ENCODE results near the gene DNAH1.

DNA sequence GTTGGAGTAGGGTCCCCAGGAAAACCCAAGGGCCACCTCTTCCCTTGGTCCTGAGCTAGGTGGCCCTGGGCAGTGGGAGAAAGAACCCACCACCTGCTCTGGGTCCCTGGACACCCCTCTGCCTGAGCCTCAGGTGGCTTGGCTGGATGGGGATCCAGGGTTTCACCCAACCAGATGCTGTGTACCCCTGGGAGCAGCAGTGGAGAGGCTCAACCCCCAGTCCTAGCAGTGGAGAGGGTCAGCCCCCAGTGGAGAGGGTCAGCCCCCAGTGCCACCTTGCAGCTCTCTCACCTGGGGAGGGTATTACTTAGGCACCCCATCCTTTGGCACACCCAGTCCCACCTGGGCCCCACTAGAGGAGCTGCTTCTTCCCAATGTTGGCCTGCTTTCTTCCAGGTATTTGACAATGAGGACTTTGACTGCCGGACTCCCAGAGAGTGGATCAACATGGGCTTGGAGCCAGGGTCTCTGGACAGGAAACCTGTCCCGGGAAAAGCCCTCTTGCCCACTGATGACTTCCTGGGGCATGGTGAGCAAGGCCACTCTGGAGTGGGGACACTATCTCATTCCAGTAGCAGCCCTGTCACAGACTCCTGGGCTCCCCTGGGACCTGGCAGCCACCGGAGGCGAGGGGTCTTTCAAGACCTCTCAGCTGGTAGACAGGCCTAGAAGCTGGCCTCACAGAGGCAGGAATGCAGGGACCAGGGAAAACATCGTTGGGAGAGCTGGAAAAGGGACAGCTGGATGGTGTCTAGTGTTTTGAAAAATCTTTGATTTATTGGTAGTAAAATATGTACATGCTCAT, 11.6 kb downstream of the DNAH1 start:
- TF ChIP-seq, protein P1, sequence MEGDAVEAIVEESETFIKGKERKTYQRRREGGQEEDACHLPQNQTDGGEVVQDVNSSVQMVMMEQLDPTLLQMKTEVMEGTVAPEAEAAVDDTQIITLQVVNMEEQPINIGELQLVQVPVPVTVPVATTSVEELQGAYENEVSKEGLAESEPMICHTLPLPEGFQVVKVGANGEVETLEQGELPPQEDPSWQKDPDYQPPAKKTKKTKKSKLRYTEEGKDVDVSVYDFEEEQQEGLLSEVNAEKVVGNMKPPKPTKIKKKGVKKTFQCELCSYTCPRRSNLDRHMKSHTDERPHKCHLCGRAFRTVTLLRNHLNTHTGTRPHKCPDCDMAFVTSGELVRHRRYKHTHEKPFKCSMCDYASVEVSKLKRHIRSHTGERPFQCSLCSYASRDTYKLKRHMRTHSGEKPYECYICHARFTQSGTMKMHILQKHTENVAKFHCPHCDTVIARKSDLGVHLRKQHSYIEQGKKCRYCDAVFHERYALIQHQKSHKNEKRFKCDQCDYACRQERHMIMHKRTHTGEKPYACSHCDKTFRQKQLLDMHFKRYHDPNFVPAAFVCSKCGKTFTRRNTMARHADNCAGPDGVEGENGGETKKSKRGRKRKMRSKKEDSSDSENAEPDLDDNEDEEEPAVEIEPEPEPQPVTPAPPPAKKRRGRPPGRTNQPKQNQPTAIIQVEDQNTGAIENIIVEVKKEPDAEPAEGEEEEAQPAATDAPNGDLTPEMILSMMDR (IDR thresholded peaks at IDR 0.05), result no peak
- TF ChIP-seq POLR2A (IDR thresholded peaks at IDR 0.05) (no peak), EP300 (IDR thresholded peaks at IDR 0.05) (no peak)
